NCI-H2227 treated with DMSO at 0.1 percent for 48 hours (cell line): Measurements from ENCODE around the gene ZBTB8OS.
"Not testable (repeated sequence)": the region's sequence is repeated elsewhere in the genome, so short reads cannot be mapped to it uniquely, and the experiment has no call there.

ENCODE experiments used
- DNase-seq: peaks from one replicate; lab custom pipeline; 2025; lab: John Stamatoyannopoulos, UW

ZBTB8OS gene

GRCh38 chr1:32650248-32650751, at the start of gene ZBTB8OS:
TSS of gene ZBTB8OS (minus strand) at chr1:32650550. CDS start at chr1:32650529, 21 bp downstream.
- DNase-seq, result peak; percentile 97

GRCh38 chr1:32696996-32697395, 46.6 kb upstream of the ZBTB8OS start:
- not testable (repeated sequence) for DNase-seq

GRCh38 chr1:32696041-32696440, 45.7 kb upstream of the ZBTB8OS start:
- no peak for DNase-seq

GRCh38 chr1:32695098-32695904, 45.0 kb upstream of the ZBTB8OS start:
- DNase-seq, result no peak

- no peak for DNase-seq
These were observed 43.3 kb upstream of the ZBTB8OS start for GRCh38 chr1:32693455-32694174.

- no peak for DNase-seq
These were observed 36.0 kb upstream of the ZBTB8OS start for GRCh38 chr1:32686387-32686786.

- DNase-seq, result no peak
These were observed 35.1 kb upstream of the ZBTB8OS start for GRCh38 chr1:32685498-32685897.

GRCh38 chr1:32684167-32684811, 33.9 kb upstream of the ZBTB8OS start:
- no peak for DNase-seq

GRCh38 chr1:32683397-32683796, 33.0 kb upstream of the ZBTB8OS start:
- no peak for DNase-seq

- no peak for DNase-seq
These were observed 31.6 kb upstream of the ZBTB8OS start for GRCh38 chr1:32681999-32682398.

GRCh38 chr1:32681509-32681908, 31.2 kb upstream of the ZBTB8OS start:
- DNase-seq, result no peak

GRCh38 chr1:32680642-32681041, 30.3 kb upstream of the ZBTB8OS start:
- DNase-seq, result no peak

- DNase-seq, result not testable (repeated sequence)
These were observed 29.6 kb upstream of the ZBTB8OS start for GRCh38 chr1:32679993-32680392.

GRCh38 chr1:32676945-32677344, 26.6 kb upstream of the ZBTB8OS start:
- DNase-seq, result no peak

GRCh38 chr1:32668716-32669115, 18.4 kb upstream of the ZBTB8OS start:
- not testable (repeated sequence) for DNase-seq

GRCh38 chr1:32666901-32667566, 16.7 kb upstream of the ZBTB8OS start:
- DNase-seq, result no peak

- DNase-seq, result no peak
These were observed 15.6 kb upstream of the ZBTB8OS start for GRCh38 chr1:32665915-32666314.

- DNase-seq, result no peak
These were observed 9.2 kb upstream of the ZBTB8OS start for GRCh38 chr1:32659581-32659980.

- DNase-seq, result no peak
These were observed 2.1 kb upstream of the ZBTB8OS start for GRCh38 chr1:32652244-32652962.

GRCh38 chr1:32651461-32652073, 1.2 kb upstream of the ZBTB8OS start:
- DNase-seq, result no peak
